Activated CD4-positive, CD25-positive, alpha-beta regulatory T cell (primary cell): ENCODE data around the gene LRRC8B.
A peak's percentile ranks its signal among the peaks of the same experiment; 100 is the strongest.
"Not testable (repeated sequence)": the region's sequence is repeated elsewhere in the genome, so short reads cannot be mapped to it uniquely, and the experiment has no call there.

ENCODE experiments used
- DNase-seq, 4 experiments: peaks; one replicate each; lab custom pipeline; 2025; lab: John Stamatoyannopoulos, UW

LRRC8B gene

GRCh38 chr1:89525169-89525855, 683 bp downstream of the LRRC8B start:
- DNase-seq, result peak in 2 of 4 experiments; percentile 20 to 28

- DNase-seq, result no peak
Observed at GRCh38 chr1:89527256-89527655, 2.6 kb downstream of the LRRC8B start.

- no peak for DNase-seq
Observed at GRCh38 chr1:89527750-89528381, 3.2 kb downstream of the LRRC8B start.

GRCh38 chr1:89528382-89528780, 3.8 kb downstream of the LRRC8B start:
- DNase-seq, result no peak

GRCh38 chr1:89529196-89529595, 4.6 kb downstream of the LRRC8B start:
- DNase-seq, result no peak

GRCh38 chr1:89530444-89531089, 5.9 kb downstream of the LRRC8B start:
- no peak for DNase-seq

GRCh38 chr1:89531480-89532139, 7.0 kb downstream of the LRRC8B start:
- DNase-seq, result no peak

GRCh38 chr1:89532228-89532627, 7.6 kb downstream of the LRRC8B start:
- DNase-seq, result no peak

- no peak for DNase-seq
Observed at GRCh38 chr1:89532866-89533265, 8.2 kb downstream of the LRRC8B start.

GRCh38 chr1:89535537-89535936, 10.9 kb downstream of the LRRC8B start:
- no peak for DNase-seq

GRCh38 chr1:89536555-89537341, 12.1 kb downstream of the LRRC8B start:
- no peak for DNase-seq

GRCh38 chr1:89538361-89538760, 13.7 kb downstream of the LRRC8B start:
- no peak for DNase-seq

GRCh38 chr1:89539128-89539527, 14.5 kb downstream of the LRRC8B start:
- DNase-seq, result no peak

GRCh38 chr1:89540406-89540970, 15.9 kb downstream of the LRRC8B start:
- DNase-seq, result no peak

- DNase-seq, result no peak
Observed at GRCh38 chr1:89542345-89542744, 17.7 kb downstream of the LRRC8B start.

- DNase-seq, result not testable (repeated sequence)
Observed at GRCh38 chr1:89543632-89544031, 19.0 kb downstream of the LRRC8B start.

- no peak for DNase-seq
Observed at GRCh38 chr1:89545264-89546038, 20.8 kb downstream of the LRRC8B start.

GRCh38 chr1:89546082-89546889, 21.7 kb downstream of the LRRC8B start:
- no peak for DNase-seq

- DNase-seq, result no peak
Observed at GRCh38 chr1:89546934-89547562, 22.4 kb downstream of the LRRC8B start.
